Left forelimb (tissue), 1 donor: ENCODE data around the gene SPRR1B.
"Not testable (repeated sequence)": the region's sequence is repeated elsewhere in the genome, so short reads cannot be mapped to it uniquely, and the experiment has no call there.

Experiments used
- DNase-seq: peaks from one replicate; pipeline ENCODE4 v3.0.0-alpha.2; 2018; ENCODE audit warnings: low spot score

SPRR1B gene

GRCh38 chr1:153040950-153041631 is 10.1 kb downstream of the SPRR1B start, which contains the start of gene SPRR2D:
Gene SPRR2D (minus strand): TSS chr1:153041120. CDS start chr1:153040346, 774 bp downstream.
- no peak for DNase-seq

GRCh38 chr1:153049211-153049610 is 18.2 kb downstream of the SPRR1B start:
- no peak for DNase-seq

DNA sequence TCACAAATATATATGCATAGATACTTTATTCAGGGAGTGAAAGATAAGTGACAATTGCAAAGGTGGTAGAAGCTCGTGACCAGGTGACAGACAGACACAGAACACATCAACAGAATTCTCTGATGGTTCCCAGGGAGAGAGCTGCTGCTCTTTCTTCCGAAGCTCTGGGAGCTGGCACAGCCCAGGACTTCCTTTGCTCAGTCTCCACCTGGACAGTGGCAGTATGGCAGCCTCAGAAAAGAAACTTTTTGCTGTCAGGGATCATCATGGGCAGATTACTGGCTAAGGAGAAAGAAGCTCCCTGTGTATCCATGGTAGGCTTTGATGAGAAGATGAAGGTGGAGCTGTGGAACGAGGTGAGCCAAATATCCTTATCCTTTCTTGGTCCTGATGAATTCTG is 25.1 kb downstream of the SPRR1B start:
- DNase-seq: not testable (repeated sequence)

DNA sequence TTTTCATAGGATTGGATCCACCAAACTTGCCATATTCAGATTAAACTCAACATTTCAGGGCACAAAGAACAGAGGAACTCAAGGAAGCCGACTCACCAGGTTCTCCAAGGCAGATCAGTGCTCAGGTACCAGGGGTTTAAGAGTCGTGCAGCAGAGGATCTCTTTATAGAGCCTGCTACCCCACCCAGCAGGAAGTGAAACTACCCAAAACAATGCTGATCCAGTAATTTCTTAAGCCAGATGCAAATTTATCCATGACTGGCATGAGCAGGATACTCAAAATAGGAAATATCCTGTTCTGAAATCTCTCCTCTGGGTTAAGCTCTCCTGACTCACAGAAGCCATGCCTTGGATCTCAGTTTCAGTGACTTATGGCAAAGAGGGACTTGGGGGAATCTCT is 26.4 kb downstream of the SPRR1B start, which contains the start of gene SPRR2A:
Gene SPRR2A (minus strand): TSS at position 138 of the 400 bp plus-strand sequence. CDS start 777 bp downstream, outside the sequence.
- DNase-seq: no peak

- no peak for DNase-seq
These were observed 27.2 kb downstream of the SPRR1B start for GRCh38 chr1:153058154-153058553.

DNA sequence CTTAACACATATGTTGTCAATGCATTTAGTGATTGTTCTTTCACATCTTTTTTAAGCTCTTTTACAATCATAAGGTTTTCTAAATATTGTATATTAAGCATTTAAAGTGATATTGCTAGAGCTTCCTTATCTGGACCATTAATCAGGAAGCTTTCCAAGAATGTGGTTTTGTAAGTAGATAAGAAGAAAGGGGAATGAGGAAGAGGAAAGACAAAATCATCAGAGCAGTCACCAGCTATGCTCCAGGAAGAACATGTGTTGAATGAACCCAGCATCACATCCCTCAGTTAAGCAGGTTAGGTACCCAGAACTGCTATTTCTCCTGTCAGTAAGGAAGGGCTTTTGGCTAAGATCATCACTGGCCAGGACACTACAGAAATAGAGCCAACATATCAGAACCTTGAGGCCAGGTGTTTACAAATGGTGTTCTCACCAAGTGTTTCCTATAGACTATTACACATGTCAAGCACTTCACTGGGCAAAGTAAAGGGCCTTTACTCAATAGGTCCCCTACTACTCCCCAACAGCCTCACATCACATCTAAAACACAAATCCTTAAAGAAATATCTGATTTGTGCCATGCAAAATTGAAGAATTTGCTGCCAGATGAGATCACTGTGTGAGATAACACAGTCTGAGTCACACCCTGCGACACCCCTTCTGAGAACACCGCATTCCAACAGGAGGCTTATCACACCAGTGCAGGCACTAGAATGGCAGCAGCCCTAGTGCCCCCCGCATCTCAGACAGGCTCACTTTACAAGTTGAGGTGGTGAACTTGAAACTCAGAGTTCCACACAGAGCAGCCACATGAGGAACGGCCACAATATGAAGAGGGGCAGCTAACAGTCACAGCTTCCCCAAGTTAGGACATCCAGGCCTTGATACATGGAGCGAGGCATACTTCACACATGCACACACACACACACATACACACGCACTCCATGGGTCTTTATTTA is 28.1 kb downstream of the SPRR1B start:
- no peak for DNase-seq

DNA sequence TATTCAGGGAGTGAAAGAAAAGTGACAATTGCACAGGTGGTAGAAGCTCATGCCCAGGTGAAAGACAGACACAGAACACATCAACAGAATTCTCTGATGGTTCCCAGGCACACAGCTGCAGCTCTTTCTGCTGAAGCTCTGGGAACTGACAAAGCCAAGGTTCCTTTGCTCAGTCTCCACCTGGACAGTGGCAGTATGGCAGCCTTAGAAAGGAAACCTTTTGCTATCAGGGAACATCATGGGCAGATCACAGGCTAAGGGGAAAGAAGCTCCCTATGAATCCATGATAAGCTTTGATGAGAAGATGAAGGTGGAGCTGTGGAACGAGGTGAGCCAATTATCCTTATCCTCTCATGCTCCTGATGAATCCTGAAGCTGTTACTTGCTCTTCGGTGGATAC is 39.2 kb downstream of the SPRR1B start:
- DNase-seq: no peak

DNA sequence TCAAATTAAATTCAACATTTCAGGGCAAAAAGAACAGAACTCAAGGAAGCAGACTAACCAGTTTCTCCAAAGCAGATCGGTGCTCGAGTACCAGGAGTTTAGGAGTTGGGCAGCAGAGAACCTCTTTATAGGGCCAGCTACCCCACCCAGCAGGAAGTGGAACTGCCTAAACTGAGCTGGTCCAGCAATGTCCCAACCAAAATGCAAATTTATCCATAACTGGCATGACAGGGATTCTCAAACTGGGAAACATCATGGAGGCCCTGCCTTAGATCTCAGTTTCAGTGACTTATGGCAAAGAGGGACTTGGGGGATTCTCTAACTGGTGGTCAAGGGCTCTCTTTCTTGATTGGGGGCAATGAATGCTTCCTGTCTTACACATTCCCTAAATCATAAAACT is 40.5 kb downstream of the SPRR1B start, which contains the start of gene SPRR2B:
Gene SPRR2B (minus strand): TSS at position 101 of the 400 bp plus-strand sequence. CDS start 772 bp downstream, outside the sequence.
- no peak for DNase-seq

- no peak for DNase-seq
These were observed 42.1 kb downstream of the SPRR1B start for GRCh38 chr1:153072806-153073726.

DNA sequence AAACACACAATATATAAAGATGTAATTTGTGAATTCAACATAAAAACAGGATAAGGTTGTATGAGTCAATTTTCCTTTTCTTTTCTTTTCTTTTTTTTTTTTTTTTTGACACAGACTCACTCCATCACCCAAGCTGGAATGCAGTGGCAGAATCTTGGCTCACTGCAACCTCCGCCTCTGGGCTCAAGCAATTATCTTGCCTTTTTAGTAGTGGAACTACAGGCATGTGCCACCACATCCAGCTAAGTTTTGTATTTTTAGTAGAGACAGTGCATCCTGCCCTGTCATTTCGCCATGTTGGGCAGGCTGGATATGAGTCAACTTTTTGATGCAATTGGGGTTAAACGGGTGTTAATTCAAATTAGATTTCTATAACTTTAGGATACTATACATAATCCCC is 50.7 kb downstream of the SPRR1B start:
- no peak for DNase-seq
